Endothelial cell of umbilical vein (primary cell): ENCODE results near the gene AK5. TPM values are rescaled to one million over a fixed set of nuclear protein-coding genes. Genes with fewer than 3 reads are reported as not detected.

Experiments used
- BruUV-seq: library from RNA; stranded (reverse); fragments of 400-500 nt; replicated peaks from 2 replicates; lab custom pipeline; 2021; lab: Mats Ljungman, UMichigan
- CTCF ChIA-PET: fragments of 300-600, 350-600 bp; sonication (Branson Sonifier 250); formaldehyde crosslinking; loops from one replicate; lab custom pipeline; 2021; ENCODE audit warnings: antibody characterized with exemption, inconsistent platforms; lab: Charles Lee
- POLR2A ChIA-PET: fragments of 300-600, 350-600 bp; sonication (Branson Sonifier 250); formaldehyde crosslinking; loops from one replicate; lab custom pipeline; 2021; ENCODE audit warnings: antibody characterized with exemption, inconsistent platforms; lab: Charles Lee
- DNase-seq: peaks from one replicate; pipeline ENCODE4 v3.0.0-alpha.2; 2011; ENCODE audit warnings: low read depth, low spot score
- FAIRE-seq: peaks from 2 replicates; lab custom pipeline; 2011; peaks lifted over from hg19 to GRCh38; lab: Jason Lieb, UNC
- H2AFZ ChIP-seq: 2 replicates; pipeline ENCODE4 v1.6.0; 2012; ENCODE audit warnings: low read depth, low read length, control low read depth, inconsistent platforms
- H3K27ac ChIP-seq: 2 replicates; pipeline ENCODE4 v1.5.1; 2011; ENCODE audit warnings: low read depth, mild to moderate bottlenecking, control low read depth, low read length, moderate library complexity; ENCODE audit not compliant: insufficient read depth
- H3K27me3 ChIP-seq, 2 experiments: 2 replicates each; pipeline versions ENCODE4 v1.6.0 to v1.6.1; 2011; ENCODE audit warnings: low read length in 2 of 2, mixed read lengths in 1 of 2; ENCODE audit not compliant: control insufficient read depth in 2 of 2, insufficient read depth in 2 of 2
- H3K36me3 ChIP-seq, 2 experiments: 2 replicates in 1 of 2; 3 replicates in 1 of 2; pipeline ENCODE4 v1.5.1; 2011; ENCODE audit warnings: low read length in 2 of 2, mild to moderate bottlenecking in 1 of 2, moderate library complexity in 1 of 2; ENCODE audit not compliant: control insufficient read depth in 2 of 2, insufficient read depth in 2 of 2; ENCODE audit errors: extremely low read depth in 1 of 2
- H3K4me1 ChIP-seq: 3 replicates; pipeline ENCODE4 v1.5.1; 2011; ENCODE audit warnings: mild to moderate bottlenecking, low read length; ENCODE audit not compliant: control insufficient read depth, insufficient read depth; ENCODE audit errors: extremely low read depth
- H3K4me2 ChIP-seq: 2 replicates; pipeline ENCODE4 v1.6.1; 2011; ENCODE audit warnings: low read length, control low read depth, mixed read lengths; ENCODE audit not compliant: insufficient read depth
- H3K4me3 ChIP-seq, 3 experiments: fragments of 200-600 bp in 1 of 3; sonication (generic), shearing (Covaris generic) in 1 of 3; replicated peaks in 1 of 3; 2 replicates each; pipeline ENCODE4 v1.5.1; 2011 to 2016; ENCODE audit warnings: control low read depth in 3 of 3, low read length in 3 of 3, mild to moderate bottlenecking in 2 of 3, inconsistent platforms in 1 of 3, low read depth in 1 of 3, moderate library complexity in 1 of 3; ENCODE audit not compliant: insufficient read depth in 1 of 3
- H3K79me2 ChIP-seq: 2 replicates; pipeline ENCODE4 v1.6.0; 2012; ENCODE audit warnings: low read length, inconsistent platforms; ENCODE audit not compliant: control insufficient read depth, insufficient read depth
- H3K9ac ChIP-seq: replicated peaks from 2 replicates; pipeline ENCODE3; 2011; ENCODE audit warnings: low read length, control low read depth; ENCODE audit not compliant: insufficient read depth; ENCODE audit errors: extremely low read depth
- H3K9me1 ChIP-seq: replicated peaks from 3 replicates; pipeline ENCODE4 v1.6.0; 2011; ENCODE audit warnings: mild to moderate bottlenecking, low read length; ENCODE audit not compliant: control insufficient read depth, insufficient read depth; ENCODE audit errors: extremely low read depth
- H3K9me3 ChIP-seq: replicated peaks from 2 replicates; pipeline ENCODE4 v1.5.1; 2012; ENCODE audit warnings: low read length, inconsistent platforms; ENCODE audit not compliant: control insufficient read depth, insufficient read depth
- H4K20me1 ChIP-seq: replicated peaks from 2 replicates; pipeline ENCODE3; 2011; ENCODE audit warnings: mild to moderate bottlenecking, low read length; ENCODE audit not compliant: control insufficient read depth, insufficient read depth; ENCODE audit errors: extremely low read depth
- EZH2 ChIP-seq: IDR thresholded peaks from 2 replicates; pipeline ENCODE4 v1.6.1; 2012; ENCODE audit warnings: borderline replicate concordance, low read depth, mild to moderate bottlenecking, moderate library complexity, low read length, inconsistent platforms; ENCODE audit not compliant: severe bottlenecking
- FOS ChIP-seq: IDR thresholded peaks from 2 replicates; pipeline ENCODE4 v1.6.1; 2011; ENCODE audit warnings: mild to moderate bottlenecking, low read length, moderate library complexity, borderline replicate concordance; ENCODE audit not compliant: insufficient read depth
- GATA2 ChIP-seq: IDR thresholded peaks from 2 replicates; pipeline ENCODE4 v1.7.0; 2011; ENCODE audit warnings: low read depth, mild to moderate bottlenecking, moderate library complexity, mixed read lengths, low read length; ENCODE audit not compliant: insufficient read length, insufficient read depth
- JUN ChIP-seq: IDR thresholded peaks from 2 replicates; pipeline ENCODE4 v1.6.1; 2011; ENCODE audit warnings: borderline replicate concordance, low read depth; ENCODE audit not compliant: insufficient read length, insufficient read depth
- MAX ChIP-seq: IDR thresholded peaks from 2 replicates; pipeline ENCODE4 v1.6.1; 2011; ENCODE audit not compliant: insufficient read depth, insufficient read length
- MYC ChIP-seq: IDR thresholded peaks from one replicate; pipeline ENCODE4 v1.6.1; 2011; ENCODE audit warnings: mild to moderate bottlenecking, low read depth, low read length
- POLR2A ChIP-seq: IDR thresholded peaks from 2 replicates; pipeline ENCODE4 v1.6.1; 2012; ENCODE audit warnings: low read depth, mild to moderate bottlenecking, control low read depth, low read length
- POLR2AphosphoS5 ChIP-seq: IDR thresholded peaks from 2 replicates; pipeline ENCODE4 v1.6.1; 2012; ENCODE audit warnings: low read depth, mild to moderate bottlenecking, control low read depth, low read length, moderate library complexity; ENCODE audit not compliant: insufficient read depth
- dilution Hi-C: fragments of 300-500 bp; cut with MboI; formaldehyde crosslinking; loops from one replicate; pipeline ENCODE4 v1.15.0; 2019; ENCODE audit warnings: low sequenced_read_pairs; ENCODE audit not compliant: extremely low pct_ligation_motif_present
- intact Hi-C: fragments of 100-400 bp; cut with micrococcal nuclease; formaldehyde crosslinking; loops from one replicate; pipeline ENCODE4 v1.10.0; 2022
- polyA plus RNA-seq, 4 experiments: library from polyadenylated mRNA; depleted of rRNA in 3 of 4; stranded (reverse) in 3 of 4; unstranded in 1 of 4; fragments of >200 nt; gene quantifications; 2 replicates each; pipeline versions ENCODE4 v1.2.1 to v1.2.3, GENCODE V29; 2011 to 2012; ENCODE audit warnings: missing spikeins in 1 of 4
- total RNA-seq: library from RNA; stranded (reverse); gene quantifications from 2 replicates; pipeline ENCODE4 v1.2.3, GENCODE V29; 2021
- TF ChIP-seq, protein P1 (sequence below), 2 donors: IDR thresholded peaks; 1 replicate in 1 of 2; 2 replicates in 1 of 2; pipeline ENCODE4 v1.5.1; 2011; ENCODE audit warnings: low read length in 2 of 2, mild to moderate bottlenecking in 2 of 2, moderate library complexity in 2 of 2, control low read depth in 1 of 2, inconsistent platforms in 1 of 2, low read depth in 1 of 2; ENCODE audit not compliant: insufficient read depth in 1 of 2; ENCODE audit errors: extremely low read depth in 1 of 2

The AK5 gene
- total and polyA plus RNA-seq, 2 donors (not counting 3 experiments of a cell fraction or from before 2014, with no cell fraction given), result 5.0 to 7.5 TPM

DNA sequence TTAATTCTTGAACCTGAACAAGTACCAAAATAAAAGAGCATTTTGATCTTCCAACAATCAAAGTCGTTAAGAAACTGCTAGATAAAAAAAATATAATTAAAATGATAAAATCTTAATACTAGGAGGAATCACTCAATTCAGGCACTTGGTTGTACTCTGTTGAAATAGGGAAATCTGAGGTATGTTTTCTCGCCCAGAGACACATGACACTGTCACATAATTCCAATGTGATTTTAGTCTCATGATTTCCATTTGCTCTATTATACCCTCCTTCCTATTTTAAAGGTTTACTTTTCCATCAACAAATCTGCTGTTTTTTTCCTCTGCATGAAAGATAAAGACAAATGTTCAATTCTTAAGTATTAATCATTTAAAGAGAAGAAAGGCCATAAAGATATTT, 303.1 kb downstream of the AK5 start:
- DNase-seq, result no peak
- BruUV-seq, result no TSS peak

More for the DNA sequence above, 303.1 kb downstream of the AK5 start:
- Histone ChIP-seq H3K27me3 (no peaks in the 10 kb centered on the region), H3K36me3 (peaks cover 0 to 4% of the 10 kb centered on the region in 2 experiments), H3K4me1 (no peaks in the 10 kb centered on the region), H3K9ac (no peak overlapping the region), H3K9me3 (no peaks in the 10 kb centered on the region), H3K79me2 (peaks cover 22% of the 10 kb centered on the region), H3K4me2 (no peak overlapping the region), H3K4me3 (no peak overlapping the region), H2AFZ (no peak overlapping the region), H4K20me1 (no peaks in the 10 kb centered on the region), H3K9me1 (no peaks in the 10 kb centered on the region), H3K27ac (no peak overlapping the region)
- POLR2A ChIA-PET, result no interaction called here
- CTCF ChIA-PET, result no interaction called here
- dilution Hi-C loops (no loop called here), intact Hi-C loops (no loop called here)
- no peak for FAIRE-seq
- no peak for TF ChIP-seq MAX
- no peak for TF ChIP-seq MYC
- TF ChIP-seq, protein P1, sequence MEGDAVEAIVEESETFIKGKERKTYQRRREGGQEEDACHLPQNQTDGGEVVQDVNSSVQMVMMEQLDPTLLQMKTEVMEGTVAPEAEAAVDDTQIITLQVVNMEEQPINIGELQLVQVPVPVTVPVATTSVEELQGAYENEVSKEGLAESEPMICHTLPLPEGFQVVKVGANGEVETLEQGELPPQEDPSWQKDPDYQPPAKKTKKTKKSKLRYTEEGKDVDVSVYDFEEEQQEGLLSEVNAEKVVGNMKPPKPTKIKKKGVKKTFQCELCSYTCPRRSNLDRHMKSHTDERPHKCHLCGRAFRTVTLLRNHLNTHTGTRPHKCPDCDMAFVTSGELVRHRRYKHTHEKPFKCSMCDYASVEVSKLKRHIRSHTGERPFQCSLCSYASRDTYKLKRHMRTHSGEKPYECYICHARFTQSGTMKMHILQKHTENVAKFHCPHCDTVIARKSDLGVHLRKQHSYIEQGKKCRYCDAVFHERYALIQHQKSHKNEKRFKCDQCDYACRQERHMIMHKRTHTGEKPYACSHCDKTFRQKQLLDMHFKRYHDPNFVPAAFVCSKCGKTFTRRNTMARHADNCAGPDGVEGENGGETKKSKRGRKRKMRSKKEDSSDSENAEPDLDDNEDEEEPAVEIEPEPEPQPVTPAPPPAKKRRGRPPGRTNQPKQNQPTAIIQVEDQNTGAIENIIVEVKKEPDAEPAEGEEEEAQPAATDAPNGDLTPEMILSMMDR (IDR thresholded peaks at IDR 0.05; ENCODE audit: extremely low read depth in 1 of 2, insufficient read depth in 1 of 2, low read depth in 1 of 2, low read length in 2 of 2), result no peak
- TF ChIP-seq POLR2AphosphoS5, result no peak
- no peak for TF ChIP-seq EZH2
- no peak for TF ChIP-seq POLR2A
- TF ChIP-seq FOS, result no peak
- TF ChIP-seq GATA2, result no peak
- TF ChIP-seq JUN, result no peak
